Stimulated activated memory B cell treated with anti-CD40 and anti-IgM and Interleukin-4, amounts not matched to agents 10 μg/mL and 1 μg/mL and 100 μg/mL, for 72 hours (primary cell): ENCODE measurements around the gene FUT2.
A peak's percentile ranks its signal among the peaks of the same experiment; 100 is the strongest.
"Not testable (repeated sequence)": the region's sequence is repeated elsewhere in the genome, so short reads cannot be mapped to it uniquely, and the experiment has no call there.

Source experiments
- ATAC-seq: fragments of 150-1000 bp; cut with Tn5 transposase; 2 replicates; pipeline ENCODE4 v1.10.0; 2021
- H3K27ac Mint-ChIP-seq: one replicate; pipeline ENCODE4 v1.8.0; 2022; ENCODE audit warnings: mild to moderate bottlenecking, mixed read lengths
- H3K27me3 Mint-ChIP-seq: one replicate; pipeline ENCODE4 v1.8.0; 2022; ENCODE audit warnings: mixed read lengths
- H3K36me3 Mint-ChIP-seq: one replicate; pipeline ENCODE4 v1.8.0; 2022; ENCODE audit warnings: mixed read lengths
- H3K4me1 Mint-ChIP-seq: one replicate; pipeline ENCODE4 v1.8.0; 2022; ENCODE audit warnings: mixed read lengths
- H3K4me3 Mint-ChIP-seq: one replicate; pipeline ENCODE4 v1.8.0; 2022; ENCODE audit warnings: mild to moderate bottlenecking, moderate library complexity, mixed read lengths
- H3K9me3 Mint-ChIP-seq: one replicate; pipeline ENCODE4 v1.8.0; 2022; ENCODE audit warnings: mixed read lengths

Gene FUT2

GRCh38 chr19:48695743-48696352 lies at the start of gene FUT2:
TSS of gene FUT2 (plus strand) at chr19:48695971. CDS start at chr19:48702957, 6,986 bp downstream.
- H3K27ac Mint-ChIP-seq: peak within 1 kb of the TSS; percentile 19
- peak within 1 kb of the TSS; percentile 40 for H3K4me3 Mint-ChIP-seq
- ATAC-seq: no peak

GRCh38 chr19:48646001-48646721 lies 49.6 kb upstream of the FUT2 start, which contains the start of gene CA11:
TSS of gene CA11 (minus strand) at chr19:48646187. CDS start at chr19:48645632, 555 bp downstream.
- H3K4me1 Mint-ChIP-seq: peaks cover 45% of the 10 kb centered on the region
- peak within 1 kb of the TSS; percentile 95 for H3K4me3 Mint-ChIP-seq
- no peaks in the 10 kb centered on the region for H3K27me3 Mint-ChIP-seq

More at GRCh38 chr19:48695743-48696352, at the start of gene FUT2:
- peaks cover 12% of the 10 kb centered on the region for H3K4me1 Mint-ChIP-seq
- H3K27me3 Mint-ChIP-seq: peaks cover 27% of the 10 kb centered on the region
- H3K36me3 Mint-ChIP-seq: peaks cover 3% of the 10 kb centered on the region
- no peaks in the 10 kb centered on the region for H3K9me3 Mint-ChIP-seq

GRCh38 chr19:48646722-48647216 lies 49.0 kb upstream of the FUT2 start:
- H3K36me3 Mint-ChIP-seq: no peaks in the 10 kb centered on the region
- no peaks in the 10 kb centered on the region for H3K9me3 Mint-ChIP-seq
- H3K4me3 Mint-ChIP-seq: peak overlapping the region; percentile 95
- H3K4me1 Mint-ChIP-seq: peaks cover 45% of the 10 kb centered on the region
- H3K27ac Mint-ChIP-seq: peak overlapping the region; percentile 83
- no peaks in the 10 kb centered on the region for H3K27me3 Mint-ChIP-seq
- ATAC-seq: no peak

More at GRCh38 chr19:48646001-48646721, 49.6 kb upstream of the FUT2 start, which contains the start of gene CA11:
- peak within 1 kb of the TSS; percentile 83 for H3K27ac Mint-ChIP-seq
- H3K36me3 Mint-ChIP-seq: no peaks in the 10 kb centered on the region
- peak; percentile 92 for ATAC-seq
- H3K9me3 Mint-ChIP-seq: no peaks in the 10 kb centered on the region

- ATAC-seq: no peak
- Mint-ChIP-seq H3K27me3 (no peaks in the 10 kb centered on the region), H3K27ac (peak overlapping the region; percentile 11), H3K9me3 (no peaks in the 10 kb centered on the region), H3K4me1 (peaks cover 45% of the 10 kb centered on the region), H3K4me3 (no peak overlapping the region), H3K36me3 (no peaks in the 10 kb centered on the region)
Observed at GRCh38 chr19:48648134-48648533, 47.6 kb upstream of the FUT2 start.

GRCh38 chr19:48650974-48651682 lies 44.6 kb upstream of the FUT2 start:
- H3K9me3 Mint-ChIP-seq: no peaks in the 10 kb centered on the region
- no peak overlapping the region for H3K4me3 Mint-ChIP-seq
- H3K36me3 Mint-ChIP-seq: no peaks in the 10 kb centered on the region
- no peak for ATAC-seq
- H3K27me3 Mint-ChIP-seq: no peaks in the 10 kb centered on the region
- peaks cover 24% of the 10 kb centered on the region for H3K4me1 Mint-ChIP-seq
- H3K27ac Mint-ChIP-seq: no peak overlapping the region

DNA sequence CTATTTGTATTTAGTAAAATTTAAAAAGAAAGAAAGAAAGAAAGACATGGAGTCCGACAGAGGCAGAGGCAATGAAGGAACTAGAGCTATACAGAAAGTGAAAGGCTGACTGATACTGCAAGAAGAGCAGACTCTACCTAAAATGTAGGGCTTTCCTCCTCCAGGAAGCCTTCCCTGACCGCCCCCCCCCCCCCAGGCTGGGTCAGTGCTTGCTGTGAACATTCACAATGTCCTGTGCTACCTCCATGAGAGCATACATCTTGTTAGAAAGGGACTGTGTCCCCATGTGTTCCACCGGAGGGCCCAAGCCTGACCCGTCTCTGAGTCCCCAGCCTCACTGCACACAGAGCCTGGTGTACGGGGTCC lies 44.1 kb upstream of the FUT2 start:
- no peaks in the 10 kb centered on the region for H3K9me3 Mint-ChIP-seq
- no peak overlapping the region for H3K4me3 Mint-ChIP-seq
- peaks cover 18% of the 10 kb centered on the region for H3K4me1 Mint-ChIP-seq
- no peaks in the 10 kb centered on the region for H3K27me3 Mint-ChIP-seq
- peak overlapping the region; percentile 4 for H3K27ac Mint-ChIP-seq
- H3K36me3 Mint-ChIP-seq: no peaks in the 10 kb centered on the region
- ATAC-seq: no peak

- Mint-ChIP-seq H3K4me3 (no peak overlapping the region), H3K27ac (peak overlapping the region; percentile 38)
- ATAC-seq: no peak
Observed at GRCh38 chr19:48654299-48655059, 41.3 kb upstream of the FUT2 start.

GRCh38 chr19:48656840-48657474 lies 38.8 kb upstream of the FUT2 start:
- H3K4me1 Mint-ChIP-seq: peaks cover 10% of the 10 kb centered on the region
- H3K27ac Mint-ChIP-seq: peak overlapping the region; percentile 9
- no peak overlapping the region for H3K4me3 Mint-ChIP-seq
- ATAC-seq: no peak
- no peaks in the 10 kb centered on the region for H3K27me3 Mint-ChIP-seq
- H3K36me3 Mint-ChIP-seq: no peaks in the 10 kb centered on the region
- H3K9me3 Mint-ChIP-seq: no peaks in the 10 kb centered on the region

More at GRCh38 chr19:48654299-48655059, 41.3 kb upstream of the FUT2 start:
- Mint-ChIP-seq H3K36me3 (no peaks in the 10 kb centered on the region), H3K9me3 (no peaks in the 10 kb centered on the region), H3K27me3 (no peaks in the 10 kb centered on the region), H3K4me1 (peaks cover 3% of the 10 kb centered on the region)

DNA sequence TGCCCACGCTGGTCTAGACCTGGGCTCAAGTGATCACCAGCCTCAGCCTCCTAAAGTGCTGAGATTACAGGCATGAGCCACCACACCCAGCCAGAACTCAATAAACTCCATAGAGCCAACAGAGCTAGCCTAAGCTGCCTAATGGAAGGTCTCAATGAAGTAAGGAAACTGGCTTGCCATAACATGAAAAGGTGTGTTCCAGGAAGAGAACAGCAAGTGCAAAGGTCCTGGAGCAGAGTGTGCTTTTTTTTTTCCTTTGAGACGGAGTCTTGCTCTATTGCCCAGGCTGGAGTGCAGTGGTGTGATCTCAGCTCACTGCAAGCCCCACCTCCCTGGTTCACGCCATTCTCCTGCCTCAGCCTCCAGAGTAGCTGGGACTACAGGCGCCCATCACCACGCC lies 37.9 kb upstream of the FUT2 start:
- H3K9me3 Mint-ChIP-seq, H3K27ac Mint-ChIP-seq, H3K4me1 Mint-ChIP-seq, H3K36me3 Mint-ChIP-seq, H3K4me3 Mint-ChIP-seq, H3K27me3 Mint-ChIP-seq, ATAC-seq: not testable (repeated sequence)

DNA sequence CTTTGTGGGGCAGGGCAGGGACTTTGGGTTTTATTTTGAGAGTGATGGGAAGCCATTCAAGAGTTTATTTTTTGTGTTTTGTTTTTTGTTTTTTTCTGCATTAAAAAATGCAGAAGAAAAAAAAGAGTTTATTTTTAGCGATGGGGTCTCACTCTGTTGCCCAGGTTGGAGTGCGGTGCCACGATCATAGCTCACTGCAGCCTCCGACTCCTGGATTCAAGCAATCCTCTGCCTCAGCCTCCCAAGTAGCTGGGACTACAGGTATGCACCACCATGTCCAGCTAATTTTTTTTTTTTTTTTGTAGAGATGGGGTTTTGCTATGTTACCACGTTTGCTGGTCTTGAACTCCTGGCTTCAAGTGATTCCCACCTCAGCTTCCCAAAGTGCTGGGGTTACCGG lies 37.3 kb upstream of the FUT2 start:
- H3K27ac Mint-ChIP-seq: no peak overlapping the region
- H3K4me3 Mint-ChIP-seq: no peak overlapping the region
- ATAC-seq: no peak
- no peaks in the 10 kb centered on the region for H3K27me3 Mint-ChIP-seq
- no peaks in the 10 kb centered on the region for H3K36me3 Mint-ChIP-seq
- no peaks in the 10 kb centered on the region for H3K9me3 Mint-ChIP-seq
- H3K4me1 Mint-ChIP-seq: peaks cover 10% of the 10 kb centered on the region

GRCh38 chr19:48659768-48660167 lies 36.0 kb upstream of the FUT2 start:
- Mint-ChIP-seq H3K9me3 (no peaks in the 10 kb centered on the region), H3K27ac (no peak overlapping the region), H3K27me3 (no peaks in the 10 kb centered on the region), H3K4me1 (peaks cover 10% of the 10 kb centered on the region), H3K36me3 (no peaks in the 10 kb centered on the region), H3K4me3 (no peak overlapping the region)
- ATAC-seq: no peak

DNA sequence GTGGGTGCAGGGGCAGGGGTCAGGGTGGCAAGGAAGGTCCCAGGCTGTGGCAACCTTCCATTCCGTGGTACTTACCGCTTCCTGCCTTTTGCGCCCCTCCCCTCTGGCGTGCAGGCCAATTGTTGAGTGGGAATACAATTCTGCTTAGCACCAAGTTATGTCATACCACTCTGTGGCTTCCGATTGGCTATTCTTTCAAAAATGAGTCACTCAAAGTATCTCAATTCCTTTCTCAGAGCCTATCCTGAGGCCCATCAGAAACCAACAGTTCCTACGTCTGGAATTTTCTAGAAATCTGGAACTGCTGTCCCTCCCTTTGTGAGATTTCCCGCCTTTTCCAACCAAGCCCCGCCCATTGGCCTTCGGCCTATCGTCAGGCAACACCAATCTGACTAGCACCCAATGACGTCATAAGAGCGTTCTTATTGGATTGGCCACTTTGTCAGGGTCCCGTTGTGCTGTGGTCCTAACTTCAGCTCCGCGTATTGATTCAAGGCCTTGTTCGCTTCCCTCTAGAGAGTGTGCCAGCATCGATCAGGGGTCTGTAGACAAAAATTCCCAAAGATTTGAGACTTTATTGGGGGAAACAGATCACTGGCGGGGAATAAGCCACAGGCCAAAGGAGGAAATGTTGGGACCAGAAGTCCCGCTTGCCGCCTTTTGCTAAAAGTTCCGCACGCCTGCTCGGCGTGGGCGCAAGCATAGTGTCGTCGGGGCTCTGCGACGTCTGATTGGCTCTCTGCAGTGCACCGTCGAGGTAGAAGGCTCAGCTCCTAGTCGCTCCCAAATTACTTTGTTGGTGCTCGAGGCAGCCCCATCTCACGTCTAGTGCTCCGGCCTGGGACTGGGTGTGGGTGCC lies 34.7 kb upstream of the FUT2 start:
- H3K27ac Mint-ChIP-seq: peak overlapping the region; percentile 94
- ATAC-seq: peak; percentile 97
- H3K36me3 Mint-ChIP-seq: no peaks in the 10 kb centered on the region
- no peaks in the 10 kb centered on the region for H3K9me3 Mint-ChIP-seq
- no peaks in the 10 kb centered on the region for H3K27me3 Mint-ChIP-seq
- peaks cover 10% of the 10 kb centered on the region for H3K4me1 Mint-ChIP-seq
- H3K4me3 Mint-ChIP-seq: peak overlapping the region; percentile 69

DNA sequence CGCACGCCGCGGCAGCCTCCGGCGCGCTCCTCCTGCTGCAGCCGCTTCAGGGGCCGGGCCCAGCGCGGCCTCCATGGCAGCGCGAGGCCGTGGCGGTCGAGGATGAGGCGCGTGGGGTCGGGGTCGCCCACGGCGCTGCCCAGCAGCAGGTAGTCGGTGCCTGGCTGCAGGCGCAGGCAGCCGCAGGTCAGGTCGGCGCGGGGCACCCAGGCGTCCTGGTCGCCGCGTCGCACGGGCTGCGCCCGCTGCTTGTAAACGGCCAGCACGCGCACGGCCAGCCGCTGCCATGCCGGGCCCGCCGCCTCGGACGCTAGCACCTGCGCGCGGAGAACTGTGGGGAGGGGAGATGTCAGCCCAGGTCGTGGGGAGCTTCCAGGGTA lies 34.1 kb upstream of the FUT2 start:
- peaks cover 10% of the 10 kb centered on the region for H3K4me1 Mint-ChIP-seq
- ATAC-seq: no peak
- no peaks in the 10 kb centered on the region for H3K27me3 Mint-ChIP-seq
- H3K36me3 Mint-ChIP-seq: no peaks in the 10 kb centered on the region
- no peak overlapping the region for H3K27ac Mint-ChIP-seq
- no peak overlapping the region for H3K4me3 Mint-ChIP-seq
- H3K9me3 Mint-ChIP-seq: no peaks in the 10 kb centered on the region

DNA sequence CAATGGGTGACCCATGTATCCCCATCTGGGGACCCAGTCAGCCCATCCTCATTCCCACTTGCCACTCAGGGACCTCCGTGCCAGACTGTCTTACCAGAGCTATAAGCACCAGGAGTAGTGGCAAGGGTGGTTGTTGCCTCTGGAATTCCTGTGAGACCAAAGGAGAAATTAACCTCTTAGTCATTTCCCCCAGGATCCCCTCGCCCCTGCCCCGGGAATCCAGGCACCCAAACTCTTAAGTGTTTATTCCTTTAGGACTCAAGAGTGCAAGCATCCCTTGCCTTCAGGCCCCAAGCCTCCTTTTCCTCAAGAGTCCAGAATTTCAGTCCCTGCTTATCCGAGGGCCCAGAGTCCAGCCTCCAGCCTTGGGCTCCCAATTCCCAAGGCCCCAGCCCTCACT lies 32.1 kb upstream of the FUT2 start:
- ATAC-seq: no peak
- Mint-ChIP-seq H3K27me3 (no peaks in the 10 kb centered on the region), H3K36me3 (no peaks in the 10 kb centered on the region), H3K27ac (no peak overlapping the region), H3K4me3 (no peak overlapping the region), H3K9me3 (peaks cover under 1% of the 10 kb centered on the region), H3K4me1 (peaks cover 10% of the 10 kb centered on the region)
